ENCODE results near the gene IRF1. TPM values are rescaled to one million over a fixed set of nuclear protein-coding genes. Genes with fewer than 3 reads are reported as not detected.

Gene IRF1
- total RNA-seq, 1 donor from 2014 or later = 75.3 TPM

DNA sequence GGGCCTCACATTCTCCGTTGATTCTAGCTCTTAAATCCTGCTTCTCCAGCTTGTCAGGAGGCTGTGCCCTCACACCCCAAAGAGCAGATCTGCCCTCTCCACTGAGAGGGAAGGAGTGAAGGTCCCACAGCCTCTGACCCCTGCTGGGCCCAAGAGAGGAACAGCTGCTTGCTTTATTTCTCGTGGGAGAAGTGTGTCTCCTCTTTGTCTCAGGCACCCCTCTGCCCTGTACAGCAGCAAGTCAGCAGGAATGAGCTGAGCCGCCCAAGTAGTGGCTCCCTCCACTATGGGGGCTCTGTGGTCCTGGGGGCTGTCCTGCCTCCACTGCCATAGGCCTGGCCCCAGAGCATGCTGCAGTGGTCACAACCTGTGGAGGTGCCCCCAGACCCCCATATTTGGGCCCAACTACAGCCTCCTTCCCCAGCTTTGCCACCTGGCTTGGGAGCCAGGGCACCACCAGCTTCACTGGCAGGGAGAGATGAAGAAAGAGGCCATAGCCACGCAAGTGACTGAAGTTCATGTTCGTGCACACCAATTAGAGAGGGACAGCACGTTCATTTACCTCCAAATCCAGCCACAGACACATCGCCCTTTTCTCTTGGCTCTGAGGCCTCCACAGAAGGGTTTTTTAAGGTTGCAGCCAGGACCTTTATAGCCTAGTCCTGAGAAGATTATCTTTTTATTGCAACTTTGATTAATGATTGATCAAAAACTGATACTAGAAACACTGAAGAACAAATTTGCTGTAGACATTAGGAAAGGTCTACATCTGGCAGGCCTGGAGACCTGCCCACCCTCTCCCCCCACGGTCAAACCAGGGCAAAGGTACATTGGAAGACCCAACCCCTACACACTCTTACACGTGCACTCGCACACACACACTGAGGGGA, 27.5 kb downstream of the IRF1 start:
- H3K27me3 ChIP-seq (ENCODE audit: control insufficient read depth, insufficient read depth, low read length) = no peaks in the 10 kb centered on the region
- DNase-seq (ENCODE audit: low read depth) = no peak
- no peak overlapping the region for H3K4me3 ChIP-seq (ENCODE audit: low read depth, low read length)
- no peak for TF ChIP-seq CTCF (IDR thresholded peaks at IDR 0.05; ENCODE audit: insufficient read depth, low read length, poor library complexity, severe bottlenecking)
- no peaks in the 10 kb centered on the region for H3K36me3 ChIP-seq (ENCODE audit: control insufficient read depth, insufficient read depth, low read length)

GRCh38 chr5:132462333-132462732, 28.2 kb downstream of the IRF1 start:
- Histone ChIP-seq H3K4me3 (ENCODE audit: low read depth, low read length) (no peak overlapping the region), H3K36me3 (ENCODE audit: control insufficient read depth, insufficient read depth, low read length) (no peaks in the 10 kb centered on the region), H3K27me3 (ENCODE audit: control insufficient read depth, insufficient read depth, low read length) (no peaks in the 10 kb centered on the region)
- no peak for DNase-seq (ENCODE audit: low read depth)
- TF ChIP-seq CTCF (IDR thresholded peaks at IDR 0.05; ENCODE audit: insufficient read depth, low read length, poor library complexity, severe bottlenecking) = no peak

- Histone ChIP-seq H3K4me3 (ENCODE audit: low read depth, low read length) (no peak overlapping the region), H3K36me3 (ENCODE audit: control insufficient read depth, insufficient read depth, low read length) (no peaks in the 10 kb centered on the region), H3K27me3 (ENCODE audit: control insufficient read depth, insufficient read depth, low read length) (no peaks in the 10 kb centered on the region)
- TF ChIP-seq CTCF (IDR thresholded peaks at IDR 0.05; ENCODE audit: insufficient read depth, low read length, poor library complexity, severe bottlenecking) = no peak
- DNase-seq (ENCODE audit: low read depth) = no peak
Measured at GRCh38 chr5:132461569-132462070, 29.0 kb downstream of the IRF1 start.

DNA sequence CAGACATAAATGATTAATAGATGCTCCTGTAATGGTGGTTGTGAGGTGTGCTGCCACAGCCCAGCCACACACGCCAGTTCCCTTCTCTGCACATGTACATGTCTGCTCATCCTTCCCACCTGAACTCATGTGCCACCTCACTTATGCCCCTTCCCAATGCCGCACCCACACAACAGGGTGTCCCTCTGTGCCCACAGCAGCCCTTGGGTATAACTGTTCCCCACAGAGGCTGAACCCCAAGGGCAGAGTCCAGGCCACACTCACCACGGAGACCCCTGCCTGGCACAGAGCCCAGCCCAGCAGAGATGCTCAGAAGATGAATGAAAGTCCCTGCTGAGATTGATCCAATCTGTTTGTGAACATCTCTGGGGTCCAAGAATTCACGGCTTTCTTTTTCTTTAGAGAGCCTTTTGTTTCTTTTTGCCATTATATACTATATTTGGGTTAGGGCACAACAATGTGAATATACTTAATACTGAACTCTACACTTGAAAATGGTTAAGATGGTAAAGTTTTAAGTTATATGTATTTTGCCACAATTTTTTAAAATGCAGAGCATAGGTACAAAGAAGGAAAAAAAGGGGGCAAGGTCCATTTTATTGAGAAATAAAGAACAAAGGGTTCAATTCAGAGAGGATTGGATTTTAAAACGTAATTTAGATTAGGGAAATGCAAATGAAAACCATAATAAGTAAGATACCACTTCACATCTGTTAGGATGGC, 29.6 kb downstream of the IRF1 start:
- DNase-seq (ENCODE audit: low read depth) = no peak
- no peak for TF ChIP-seq CTCF (IDR thresholded peaks at IDR 0.05; ENCODE audit: insufficient read depth, low read length, poor library complexity, severe bottlenecking)
- no peak overlapping the region for H3K4me3 ChIP-seq (ENCODE audit: low read depth, low read length)
- no peaks in the 10 kb centered on the region for H3K27me3 ChIP-seq (ENCODE audit: control insufficient read depth, insufficient read depth, low read length)
- H3K36me3 ChIP-seq (ENCODE audit: control insufficient read depth, insufficient read depth, low read length) = no peaks in the 10 kb centered on the region

GRCh38 chr5:132459983-132460838, 30.4 kb downstream of the IRF1 start:
- Histone ChIP-seq H3K4me3 (ENCODE audit: low read depth, low read length) (no peak overlapping the region), H3K36me3 (ENCODE audit: control insufficient read depth, insufficient read depth, low read length) (no peaks in the 10 kb centered on the region), H3K27me3 (ENCODE audit: control insufficient read depth, insufficient read depth, low read length) (no peaks in the 10 kb centered on the region)
- TF ChIP-seq CTCF (IDR thresholded peaks at IDR 0.05; ENCODE audit: insufficient read depth, low read length, poor library complexity, severe bottlenecking) = no peak
- no peak for DNase-seq (ENCODE audit: low read depth)

Data from kidney epithelial cell (primary cell).